KMS-11 (cell line): ENCODE measurements around the gene ST6GALNAC6.

Experiments
- H2AFZ ChIP-seq: fragments of 200-600 bp; sonication (generic); 2 replicates; pipeline ENCODE4 v1.6.1; 2016; ENCODE audit warnings: antibody characterized with exemption, mixed run types, low read depth
- H3K27ac ChIP-seq: fragments of 200-600 bp; sonication (generic); 2 replicates; pipeline ENCODE4 v1.6.1; 2016; ENCODE audit warnings: mild to moderate bottlenecking, mixed run types
- H3K27me3 ChIP-seq: fragments of 200-600 bp; sonication (generic); 2 replicates; pipeline ENCODE4 v1.6.1; 2017; ENCODE audit warnings: mild to moderate bottlenecking, low read depth, mixed run types, moderate library complexity; ENCODE audit not compliant: insufficient read depth
- H3K36me3 ChIP-seq: fragments of 200-600 bp; sonication (generic); 2 replicates; pipeline ENCODE4 v1.6.1; 2017; ENCODE audit warnings: mild to moderate bottlenecking, mixed run types; ENCODE audit not compliant: insufficient read depth
- H3K4me1 ChIP-seq: fragments of 200-600 bp; sonication (generic); 2 replicates; pipeline ENCODE4 v1.6.1; 2016; ENCODE audit warnings: mild to moderate bottlenecking, low read depth, mixed run types; ENCODE audit not compliant: poor library complexity, severe bottlenecking
- H3K4me2 ChIP-seq: fragments of 200-600 bp; sonication (generic); 2 replicates; pipeline ENCODE4 v1.7.0; 2016; ENCODE audit warnings: mild to moderate bottlenecking, mixed run types
- H3K4me3 ChIP-seq: fragments of 200-600 bp; sonication (generic); IDR thresholded peaks from 2 replicates; pipeline ENCODE4 v1.6.1; 2017; ENCODE audit warnings: low read depth, low read length, mixed read lengths; ENCODE audit not compliant: insufficient read depth
- H3K79me2 ChIP-seq: fragments of 200-600 bp; sonication (generic); 2 replicates; pipeline ENCODE4 v1.6.1; 2016; ENCODE audit warnings: low read depth, mixed run types; ENCODE audit not compliant: insufficient read depth
- H3K9ac ChIP-seq: fragments of 200-600 bp; sonication (generic); 2 replicates; pipeline ENCODE4 v1.6.1; 2016; ENCODE audit warnings: mild to moderate bottlenecking, mixed run types
- H4K20me1 ChIP-seq: fragments of 200-600 bp; sonication (generic); 2 replicates; pipeline ENCODE4 v1.6.1; 2016; ENCODE audit warnings: mild to moderate bottlenecking, mixed run types; ENCODE audit not compliant: insufficient read depth
- CTCF ChIP-seq: fragments of 200-600 bp; sonication (generic); conservative IDR thresholded peaks from 2 replicates; pipeline ENCODE4 v1.6.1; 2017; ENCODE audit warnings: low read depth, mild to moderate bottlenecking, antibody characterized with exemption, low read length, moderate library complexity, mixed read lengths

ST6GALNAC6 gene

DNA sequence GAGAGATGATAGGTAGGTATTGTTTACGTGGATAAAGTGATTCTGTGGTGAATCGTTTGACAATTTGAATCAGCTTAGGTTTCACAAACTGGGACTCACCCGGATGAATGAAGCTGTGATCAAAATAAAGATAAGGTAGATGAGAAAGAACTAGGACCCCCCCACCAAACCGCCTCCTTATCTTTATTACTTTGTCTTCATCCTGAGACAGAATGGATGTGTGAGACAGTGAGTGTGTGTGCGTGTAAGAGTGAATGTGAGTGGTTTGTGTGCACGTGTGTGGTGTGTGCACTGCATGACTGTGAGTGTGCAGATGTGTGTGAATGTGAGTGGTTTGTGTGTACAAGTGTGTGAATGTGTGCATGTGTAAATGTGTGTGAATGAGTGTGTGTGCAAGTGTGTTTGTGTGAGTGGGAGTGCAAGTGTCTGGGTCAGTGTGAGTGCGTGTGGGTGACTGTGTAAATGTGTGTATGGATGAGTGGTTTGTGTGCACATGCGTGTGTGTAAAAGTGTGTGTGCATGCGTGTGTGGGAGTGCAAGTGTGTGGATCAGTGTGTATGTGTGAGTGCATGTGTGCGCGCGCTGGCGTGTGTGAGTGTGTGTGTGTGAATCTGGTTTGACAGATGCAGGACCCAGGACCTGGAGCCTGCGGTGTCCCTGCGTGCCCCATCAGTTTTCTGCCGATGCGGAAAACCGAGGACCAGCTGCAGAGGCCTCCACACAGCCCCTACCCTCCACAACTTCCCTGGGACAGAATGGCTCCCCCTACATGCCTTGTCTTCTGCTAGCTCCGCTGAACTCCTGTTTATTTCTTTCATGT, 33.5 kb downstream of the ST6GALNAC6 start:
- Histone ChIP-seq H3K4me2 (no peak overlapping the region), H3K4me1 (no peaks in the 10 kb centered on the region), H3K4me3 (no peak overlapping the region), H2AFZ (no peak overlapping the region), H3K79me2 (no peaks in the 10 kb centered on the region), H4K20me1 (no peaks in the 10 kb centered on the region), H3K27me3 (no peaks in the 10 kb centered on the region), H3K36me3 (no peaks in the 10 kb centered on the region), H3K27ac (no peak overlapping the region), H3K9ac (no peak overlapping the region)
- TF ChIP-seq CTCF: no peak

DNA sequence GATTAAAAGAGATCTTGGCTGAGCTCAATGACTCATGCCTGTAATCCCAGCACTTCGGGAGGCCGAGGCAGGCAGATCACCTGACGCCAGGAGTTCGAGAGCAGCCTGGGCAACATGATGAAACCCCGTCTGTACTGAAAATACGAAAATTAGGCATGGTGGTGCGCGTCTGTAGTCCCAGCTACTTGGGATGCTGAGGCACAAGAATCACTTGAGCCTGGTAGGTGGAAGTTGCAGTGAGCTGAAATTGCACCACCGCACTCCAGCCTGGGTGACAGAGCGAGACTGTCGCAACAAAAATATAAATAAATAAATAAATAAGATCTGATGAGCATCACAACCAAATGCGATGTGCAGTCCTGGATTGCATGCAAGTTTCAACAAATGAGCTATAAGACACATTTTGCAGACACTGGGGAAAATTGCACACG, 36.2 kb downstream of the ST6GALNAC6 start:
- no peak overlapping the region for H3K9ac ChIP-seq
- no peaks in the 10 kb centered on the region for H3K27me3 ChIP-seq
- H3K4me3 ChIP-seq: no peak overlapping the region

GRCh38 chr9:127862075-127863011, 37.1 kb downstream of the ST6GALNAC6 start:
- no peak overlapping the region for H3K4me3 ChIP-seq
- no peak overlapping the region for H3K27ac ChIP-seq
- H4K20me1 ChIP-seq: no peaks in the 10 kb centered on the region
- no peaks in the 10 kb centered on the region for H3K79me2 ChIP-seq
- TF ChIP-seq CTCF: no peak
- no peaks in the 10 kb centered on the region for H3K36me3 ChIP-seq
- no peaks in the 10 kb centered on the region for H3K27me3 ChIP-seq
- no peak overlapping the region for H3K9ac ChIP-seq
- H3K4me1 ChIP-seq: no peaks in the 10 kb centered on the region
- no peak overlapping the region for H2AFZ ChIP-seq
- no peak overlapping the region for H3K4me2 ChIP-seq

More for the DNA sequence above, 36.2 kb downstream of the ST6GALNAC6 start:
- no peak for TF ChIP-seq CTCF
- H3K79me2 ChIP-seq: no peaks in the 10 kb centered on the region
- H3K4me2 ChIP-seq: no peak overlapping the region
- no peak overlapping the region for H2AFZ ChIP-seq
- H4K20me1 ChIP-seq: no peaks in the 10 kb centered on the region
- H3K27ac ChIP-seq: no peak overlapping the region
- H3K4me1 ChIP-seq: no peaks in the 10 kb centered on the region
- no peaks in the 10 kb centered on the region for H3K36me3 ChIP-seq

GRCh38 chr9:127860779-127861178, 38.6 kb downstream of the ST6GALNAC6 start:
- Histone ChIP-seq H3K4me2 (no peak overlapping the region), H3K27ac (no peak overlapping the region), H4K20me1 (no peaks in the 10 kb centered on the region), H3K36me3 (no peaks in the 10 kb centered on the region), H2AFZ (no peak overlapping the region), H3K27me3 (no peaks in the 10 kb centered on the region), H3K4me3 (no peak overlapping the region), H3K4me1 (no peaks in the 10 kb centered on the region), H3K79me2 (no peaks in the 10 kb centered on the region), H3K9ac (no peak overlapping the region)
- no peak for TF ChIP-seq CTCF
